H1 (cell line): Measurements from ENCODE around the gene ARHGEF7. TPM values are rescaled to one million over a fixed set of nuclear protein-coding genes. Genes with fewer than 3 reads are reported as not detected.

ENCODE experiments used
- CTCF ChIA-PET: fragments of 300-600 bp; sonication (Branson Sonifier 250); formaldehyde crosslinking; loops from one replicate; lab custom pipeline; 2021; ENCODE audit not compliant: partially characterized antibody; lab: Charles Lee
- POLR2A ChIA-PET: fragments of 300-600 bp; sonication (Branson Sonifier 250); formaldehyde crosslinking; loops from one replicate; lab custom pipeline; 2021; ENCODE audit warnings: inconsistent platforms; ENCODE audit not compliant: partially characterized antibody; lab: Charles Lee
- DNase-seq, 2 experiments: peaks; one replicate each; pipeline versions ENCODE4 v3.0.0 to v3.0.0-alpha.2; 2010 to 2022; ENCODE audit warnings: low spot score in 2 of 2, low read depth in 1 of 2, mixed read lengths in 1 of 2
- FAIRE-seq: peaks from 2 replicates; lab custom pipeline; 2011; peaks lifted over from hg19 to GRCh38; lab: Jason Lieb, UNC
- H2AFZ ChIP-seq: 2 replicates; pipeline ENCODE4 v1.8.1; 2012; ENCODE audit warnings: low read length, inconsistent platforms
- H2AK5ac ChIP-seq: 2 replicates; pipeline ENCODE4 v1.6.1; 2013; ENCODE audit warnings: low read depth, low read length
- H2BK120ac ChIP-seq: replicated peaks from 2 replicates; pipeline ENCODE3; 2013; ENCODE audit warnings: low read depth, low read length, inconsistent platforms
- H2BK12ac ChIP-seq: 2 replicates; pipeline ENCODE4 v1.6.1; 2013; ENCODE audit warnings: low read depth, low read length
- H2BK15ac ChIP-seq: 2 replicates; pipeline ENCODE4 v1.6.1; 2013; ENCODE audit warnings: low read length
- H2BK20ac ChIP-seq: 2 replicates; pipeline ENCODE4 v1.6.1; 2013; ENCODE audit warnings: low read length
- H2BK5ac ChIP-seq: 2 replicates; pipeline ENCODE4 v1.6.1; 2013; ENCODE audit warnings: low read depth, low read length
- H3K14ac ChIP-seq: 2 replicates; pipeline ENCODE4 v1.6.1; 2013; ENCODE audit warnings: inconsistent platforms; ENCODE audit not compliant: insufficient read length
- H3K18ac ChIP-seq: 2 replicates; pipeline ENCODE4 v1.6.1; 2013; ENCODE audit warnings: low read length; ENCODE audit errors: extremely low read depth
- H3K23ac ChIP-seq: 2 replicates; pipeline ENCODE4 v1.6.1; 2013; ENCODE audit warnings: inconsistent platforms; ENCODE audit not compliant: insufficient read length
- H3K23me2 ChIP-seq: 2 replicates; pipeline ENCODE4 v1.6.1; 2013; ENCODE audit warnings: low read depth, low read length
- H3K27ac ChIP-seq: 2 replicates; pipeline ENCODE4 v1.6.1; 2011; ENCODE audit warnings: low read depth, low read length, inconsistent platforms
- H3K27me3 ChIP-seq, 4 experiments: replicated peaks in 1 of 4; 1 replicate in 1 of 4; 2 replicates in 3 of 4; pipeline versions ENCODE4 v1.6.1 to v1.8.1; 2011 to 2013; ENCODE audit warnings: low read length in 3 of 4, mild to moderate bottlenecking in 3 of 4, inconsistent platforms in 2 of 4, mixed read lengths in 2 of 4, moderate library complexity in 1 of 4; ENCODE audit not compliant: control insufficient read depth in 3 of 4, insufficient read depth in 3 of 4; ENCODE audit errors: extremely low read depth in 1 of 4
- H3K36me3 ChIP-seq, 4 experiments: 2 replicates each; pipeline versions ENCODE4 v1.6.1 to v1.8.1; 2011 to 2013; ENCODE audit warnings: mild to moderate bottlenecking in 4 of 4, low read length in 3 of 4, moderate library complexity in 2 of 4, control low read depth in 1 of 4, inconsistent platforms in 1 of 4; ENCODE audit not compliant: insufficient read depth in 4 of 4, control insufficient read depth in 2 of 4
- H3K4ac ChIP-seq: replicated peaks from 2 replicates; pipeline ENCODE3; 2013; ENCODE audit warnings: low read length, low read depth, mixed read lengths, inconsistent platforms; ENCODE audit not compliant: insufficient read length
- H3K4me1 ChIP-seq, 4 experiments: replicated peaks in 1 of 4; 1 replicate in 1 of 4; 2 replicates in 3 of 4; pipeline versions ENCODE4 v1.6.1 to v1.8.1; 2011 to 2013; ENCODE audit warnings: low read length in 3 of 4, inconsistent platforms in 2 of 4, mixed read lengths in 1 of 4; ENCODE audit not compliant: insufficient read depth in 4 of 4, control insufficient read depth in 3 of 4
- H3K4me2 ChIP-seq, 2 experiments: 2 replicates each; pipeline versions ENCODE4 v1.6.1 to v1.8.1; 2011 to 2013; ENCODE audit warnings: low read depth in 2 of 2, low read length in 2 of 2, control low read depth in 1 of 2, inconsistent platforms in 1 of 2, mild to moderate bottlenecking in 1 of 2; ENCODE audit not compliant: insufficient read depth in 1 of 2
- H3K4me3 ChIP-seq, 4 experiments: fragments of 200-600, 300-600 bp in 1 of 4; sonication (generic), shearing (Covaris generic), sonication (Bioruptor Twin) in 1 of 4; 2 replicates each; pipeline versions ENCODE4 v1.5.1 to v1.8.1; 2011 to 2016; ENCODE audit warnings: low read length in 4 of 4, low read depth in 3 of 4, control low read depth in 2 of 4, inconsistent platforms in 2 of 4, mild to moderate bottlenecking in 2 of 4, mixed read lengths in 1 of 4, moderate library complexity in 1 of 4; ENCODE audit not compliant: insufficient read depth in 2 of 4; ENCODE audit errors: extremely low read depth in 1 of 4
- H3K56ac ChIP-seq: replicated peaks from 2 replicates; pipeline ENCODE3; 2013; ENCODE audit warnings: low read depth, mild to moderate bottlenecking, mixed read lengths, low read length, inconsistent platforms; ENCODE audit not compliant: insufficient read length
- H3K79me1 ChIP-seq: 2 replicates; pipeline ENCODE4 v1.6.1; 2013; ENCODE audit warnings: low read depth, low read length, control low read depth
- H3K79me2 ChIP-seq, 2 experiments: 2 replicates each; pipeline versions ENCODE4 v1.6.1 to v1.8.1; 2012 to 2013; ENCODE audit warnings: low read length in 2 of 2, mild to moderate bottlenecking in 2 of 2, inconsistent platforms in 1 of 2; ENCODE audit not compliant: insufficient read depth in 2 of 2, control insufficient read depth in 1 of 2
- H3K9ac ChIP-seq, 4 experiments: replicated peaks in 1 of 4; 1 replicate in 1 of 4; 2 replicates in 3 of 4; pipeline versions ENCODE4 v1.6.1 to v1.8.1; 2011 to 2013; ENCODE audit warnings: low read depth in 3 of 4, low read length in 3 of 4, control low read depth in 2 of 4, mild to moderate bottlenecking in 2 of 4, moderate library complexity in 2 of 4, inconsistent platforms in 1 of 4; ENCODE audit errors: extremely low read depth in 1 of 4
- H3K9me3 ChIP-seq, 2 experiments: 2 replicates each; pipeline versions ENCODE4 v1.6.1 to v1.8.1; 2012 to 2013; ENCODE audit warnings: mild to moderate bottlenecking in 2 of 2, moderate library complexity in 2 of 2, control low read depth in 1 of 2, inconsistent platforms in 1 of 2, low read depth in 1 of 2, low read length in 1 of 2, mixed read lengths in 1 of 2; ENCODE audit not compliant: insufficient read depth in 2 of 2
- H4K20me1 ChIP-seq, 2 experiments: replicated peaks in 1 of 2; 2 replicates each; pipeline versions ENCODE3 to v1.8.1; 2011 to 2013; ENCODE audit warnings: inconsistent platforms in 2 of 2, low read length in 2 of 2, mild to moderate bottlenecking in 1 of 2; ENCODE audit not compliant: insufficient read depth in 2 of 2, control insufficient read depth in 1 of 2
- H4K5ac ChIP-seq: 2 replicates; pipeline ENCODE4 v1.6.1; 2013; ENCODE audit warnings: low read length, low read depth, mixed read lengths, inconsistent platforms; ENCODE audit not compliant: insufficient read length
- H4K8ac ChIP-seq: 2 replicates; pipeline ENCODE4 v1.8.0; 2013; ENCODE audit warnings: mild to moderate bottlenecking, moderate library complexity, low read length, inconsistent platforms; ENCODE audit not compliant: insufficient read depth; ENCODE audit errors: extremely low read depth
- H4K91ac ChIP-seq: replicated peaks from 2 replicates; pipeline ENCODE3; 2013; ENCODE audit warnings: low read length, mixed read lengths, inconsistent platforms; ENCODE audit not compliant: insufficient read length
- CHD2 ChIP-seq: IDR thresholded peaks from 2 replicates; pipeline ENCODE4 v1.6.1; 2012; ENCODE audit warnings: low read length, improper control_type of control experiment
- CTBP2 ChIP-seq: IDR thresholded peaks from 2 replicates; pipeline ENCODE4 v1.7.0; 2011; ENCODE audit warnings: borderline replicate concordance, mild to moderate bottlenecking, moderate library complexity, mixed read lengths, low read length; ENCODE audit not compliant: insufficient read depth, insufficient read length
- EP300 ChIP-seq, 2 experiments: IDR thresholded peaks; 1 replicate in 1 of 2; 2 replicates in 1 of 2; pipeline ENCODE4 v1.6.1; 2011 to 2012; ENCODE audit warnings: low read depth in 2 of 2, low read length in 2 of 2, mild to moderate bottlenecking in 2 of 2, borderline replicate concordance in 1 of 2, inconsistent platforms in 1 of 2, moderate library complexity in 1 of 2
- FOSL1 ChIP-seq: IDR thresholded peaks from 2 replicates; pipeline ENCODE4 v1.6.1; 2011; ENCODE audit warnings: mild to moderate bottlenecking, low read depth, low read length, moderate library complexity; ENCODE audit not compliant: insufficient read depth
- GTF2F1 ChIP-seq: IDR thresholded peaks from 2 replicates; pipeline ENCODE4 v1.6.1; 2012; ENCODE audit warnings: low read depth, low read length, improper control_type of control experiment, borderline replicate concordance
- HDAC6 ChIP-seq: IDR thresholded peaks from one replicate; pipeline ENCODE4 v1.7.1; 2012; ENCODE audit warnings: low read depth, mild to moderate bottlenecking, inconsistent platforms, low read length, moderate library complexity
- KDM5A ChIP-seq: fragments of 200-600 bp; IDR thresholded peaks from 2 replicates; pipeline ENCODE4 v1.7.1; 2012; ENCODE audit warnings: mild to moderate bottlenecking, low read length, inconsistent platforms, mixed read lengths
- POLR2A ChIP-seq, 2 experiments: IDR thresholded peaks; 1 replicate in 1 of 2; 2 replicates in 1 of 2; pipeline ENCODE4 v1.6.1; 2011; ENCODE audit warnings: low read depth in 2 of 2, low read length in 2 of 2, mild to moderate bottlenecking in 2 of 2; ENCODE audit errors: control extremely low read depth in 1 of 2
- POLR2AphosphoS5 ChIP-seq: IDR thresholded peaks from 2 replicates; pipeline ENCODE4 v1.6.1; 2011; ENCODE audit warnings: low read depth, low read length
- SAP30 ChIP-seq: fragments of 300-600 bp; sonication (generic); IDR thresholded peaks from 2 replicates; pipeline ENCODE4 v1.7.1; 2012; ENCODE audit warnings: low read length, moderate library complexity, mild to moderate bottlenecking, inconsistent platforms; ENCODE audit not compliant: insufficient read depth, insufficient replicate concordance
- SIRT6 ChIP-seq: IDR thresholded peaks from one replicate; pipeline ENCODE4 v1.7.1; 2012; ENCODE audit warnings: low read length, inconsistent platforms
- TBP ChIP-seq: IDR thresholded peaks from 2 replicates; pipeline ENCODE4 v1.6.1; 2011; ENCODE audit warnings: low read depth, low read length, improper control_type of control experiment
- ZNF274 ChIP-seq: IDR thresholded peaks from 2 replicates; pipeline ENCODE4 v1.7.0; 2012; ENCODE audit warnings: low read length, borderline replicate concordance; ENCODE audit errors: extremely low read depth
- WGBS, 2 experiments: shearing (Covaris generic) in 1 of 2; methylation state at CpG; one replicate each; pipeline versions ENCODE4 v1.1.6 to v1.1.7; 2013 to 2015; ENCODE audit warnings: low lambda C conversion rate in 2 of 2, mixed read lengths in 2 of 2, inconsistent platforms in 1 of 2, low coverage in 1 of 2, missing lambda C conversion rate in 1 of 2; ENCODE audit not compliant: insufficient replicate concordance in 2 of 2, insufficient coverage in 1 of 2, insufficient read length in 1 of 2; ENCODE audit errors: extremely low coverage in 1 of 2, missing lambda C conversion rate in 1 of 2; 5-methylcytosine and 5-hydroxymethylcytosine counted together
- polyA plus RNA-seq, 7 experiments: library from polyadenylated mRNA; depleted of rRNA in 3 of 7; stranded (reverse) in 5 of 7; unstranded in 2 of 7; fragments of >200 nt in 5 of 7; fragments of 200-250 nt in 2 of 7; gene quantifications; 1 replicate in 5 of 7; 2 replicates in 1 of 7; 4 replicates in 1 of 7; pipeline versions ENCODE4 v1.2.1 to v1.2.3, GENCODE V29; 2011 to 2013; ENCODE audit warnings: missing spikeins in 2 of 7, mixed read lengths in 2 of 7
- total RNA-seq: library from RNA; stranded (reverse); fragmentation: NEBNext Ultra II Directional; extraction: Animal tissue kit (Norgen Biotek cat#: 25700); gene quantifications from 2 replicates; pipeline ENCODE4 v1.2.1, GENCODE V29; 2021
- TF ChIP-seq, protein P1 (sequence below): IDR thresholded peaks from 2 replicates; pipeline ENCODE4 v1.6.1; 2011; ENCODE audit warnings: low read depth, mild to moderate bottlenecking, low read length; ENCODE audit not compliant: insufficient read depth

The ARHGEF7 gene
- total and polyA plus RNA-seq, 2 of the 8 experiments (the other 6 are each of a cell fraction or from before 2014, with no cell fraction given) = 26.2 to 56.5 TPM

DNA sequence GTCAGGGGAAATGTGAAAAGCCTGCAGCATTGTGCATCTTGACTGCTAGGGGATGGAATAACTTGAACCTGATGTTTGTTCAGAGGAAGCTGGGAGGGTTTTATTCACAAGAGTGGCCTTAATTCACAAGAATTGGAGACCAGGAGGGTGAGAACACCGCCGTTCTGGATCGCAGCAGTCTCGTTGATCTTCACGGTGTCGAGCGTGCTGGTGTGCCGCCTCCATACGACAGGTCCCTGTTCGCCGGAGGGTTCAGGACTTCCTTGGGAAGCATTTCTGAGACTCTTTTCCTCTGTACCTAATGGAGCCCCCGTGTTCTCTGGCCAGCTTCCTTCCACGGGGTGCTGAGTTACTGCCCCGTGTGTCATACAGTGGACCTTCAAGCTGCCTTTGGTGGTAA, 66.9 kb downstream of the ARHGEF7 start:
- H3K56ac ChIP-seq = no peak overlapping the region
- no peaks in the 10 kb centered on the region for H3K9me3 ChIP-seq
- no peak overlapping the region for H3K4me3 ChIP-seq
- H4K91ac ChIP-seq = no peak overlapping the region
- no peak overlapping the region for H3K4me2 ChIP-seq
- no peak overlapping the region for H3K23ac ChIP-seq
- peaks cover 35% of the 10 kb centered on the region for H3K79me1 ChIP-seq
- H2AK5ac ChIP-seq = no peak overlapping the region
- no peak overlapping the region for H2BK120ac ChIP-seq
- no peak overlapping the region for H2AFZ ChIP-seq
- H2BK12ac ChIP-seq = no peak overlapping the region
- DNase-seq = no peak
- no peak overlapping the region for H3K18ac ChIP-seq
- no peaks in the 10 kb centered on the region for H3K27me3 ChIP-seq
- no peaks in the 10 kb centered on the region; a peak in 1 of 8 replicates for H3K36me3 ChIP-seq
- no peak overlapping the region for H2BK20ac ChIP-seq
- peaks cover 16 to 38% of the 10 kb centered on the region in 2 experiments for H4K20me1 ChIP-seq
- H3K4me1 ChIP-seq = peaks cover 0 to 8% (median 4%) of the 10 kb centered on the region in 4 experiments; a peak in 5 of 7 replicates
- 0 out of 2 replicates have a peak, but pooled peaks cover 2% of the 10 kb centered on the region for H3K23me2 ChIP-seq
- POLR2A ChIA-PET = no interaction called here
- CTCF ChIA-PET = interaction anchor here (0.6 to 9.8 kb wide), 8 partner anchors 9 to 49 kb away, joined by 3 to 65 read pairs (median 3); no protein-coding TSS in a partner anchor
- peaks cover 8 to 99% of the 10 kb centered on the region in 2 experiments for H3K79me2 ChIP-seq
- no peak overlapping the region for H4K8ac ChIP-seq
- no peak overlapping the region for H3K4ac ChIP-seq
- H3K27ac ChIP-seq = no peak overlapping the region
- H3K14ac ChIP-seq = no peak overlapping the region
- H2BK15ac ChIP-seq = no peak overlapping the region
- H3K9ac ChIP-seq = no peak overlapping the region
- WGBS, 2 experiments = 94% methylated on average over 14 of the region's 14 CpGs; no CpG with 5 or more reads in 1 of the 2 experiments
- H2BK5ac ChIP-seq = no peak overlapping the region
- no peak for FAIRE-seq
- no peak overlapping the region for H4K5ac ChIP-seq
- no peak for TF ChIP-seq EP300 (IDR thresholded peaks at IDR 0.05; ENCODE audit: borderline replicate concordance in 1 of 2, low read depth in 2 of 2, low read length in 2 of 2)
- TF ChIP-seq SIRT6 = no peak
- no peak for TF ChIP-seq TBP
- no peak for TF ChIP-seq SAP30
- no peak for TF ChIP-seq POLR2A (IDR thresholded peaks at IDR 0.05; ENCODE audit: control extremely low read depth in 1 of 2, low read depth in 2 of 2, low read length in 2 of 2)
- TF ChIP-seq CTBP2 = no peak
- TF ChIP-seq FOSL1 = no peak
- TF ChIP-seq POLR2AphosphoS5 = no peak
- TF ChIP-seq GTF2F1 = no peak
- no peak for TF ChIP-seq CHD2
- TF ChIP-seq ZNF274 = no peak
- TF ChIP-seq, protein P1, sequence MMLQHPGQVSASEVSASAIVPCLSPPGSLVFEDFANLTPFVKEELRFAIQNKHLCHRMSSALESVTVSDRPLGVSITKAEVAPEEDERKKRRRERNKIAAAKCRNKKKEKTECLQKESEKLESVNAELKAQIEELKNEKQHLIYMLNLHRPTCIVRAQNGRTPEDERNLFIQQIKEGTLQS = no peak
- TF ChIP-seq KDM5A = no peak
- no peak for TF ChIP-seq HDAC6
